ENCODE results near the gene MTCH2.

- no peak for TF ChIP-seq CTCF (conservative IDR thresholded peaks at IDR 0.05)
- no peak for TF ChIP-seq ZFX (IDR thresholded peaks at IDR 0.05)
Measured at GRCh38 chr11:47628026-47628425, 14.3 kb downstream of the MTCH2 start.
